CD4-positive, alpha-beta T cell treated with Interleukin-6 at 100 ng/mL for 8 hours (primary cell): ENCODE data around the gene CDC42EP4.
A peak's percentile ranks its signal among the peaks of the same experiment; 100 is the strongest.

Experiments
- DNase-seq: peaks from one replicate; pipeline ENCODE4 v3.0.0-alpha.2; 2020; ENCODE audit warnings: mixed read lengths, low spot score

The CDC42EP4 gene

DNA sequence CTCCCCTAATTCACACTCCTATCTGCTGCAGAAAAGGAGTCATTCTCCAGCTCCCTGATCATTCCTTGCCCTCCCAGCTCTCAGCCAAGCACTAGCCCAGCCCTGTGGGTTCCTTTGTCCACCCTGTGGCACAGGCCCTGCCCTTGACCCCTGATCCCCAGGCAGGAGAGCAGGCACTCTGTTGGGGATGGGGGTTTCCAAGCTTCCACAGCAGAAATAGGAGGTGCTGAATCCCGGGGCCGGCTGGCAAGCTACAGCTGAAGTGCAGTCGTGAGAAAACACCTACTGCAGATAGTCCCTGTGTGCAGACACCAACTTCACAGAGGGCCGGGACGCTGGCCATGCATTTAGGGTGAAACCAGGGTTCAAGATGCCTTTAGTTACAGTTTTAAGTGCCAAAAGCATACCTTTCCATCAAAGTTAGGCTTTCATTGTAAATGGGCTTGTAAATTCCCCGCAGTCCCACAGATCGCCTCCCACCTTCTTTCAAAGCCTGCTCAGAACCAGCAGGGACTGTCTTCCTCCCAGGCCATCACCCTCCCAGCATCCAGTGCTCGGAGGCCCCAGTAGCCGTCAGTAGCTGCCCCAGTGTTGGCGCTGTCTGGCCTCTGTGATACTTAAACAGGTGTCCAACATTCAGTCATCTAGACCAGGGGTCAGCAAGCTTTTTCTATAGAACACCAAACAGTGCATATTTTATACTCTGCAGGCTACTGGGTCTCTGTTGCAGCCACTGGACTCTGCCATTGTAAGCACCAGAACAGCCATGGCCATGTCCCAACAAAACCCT is 60.8 kb downstream of the CDC42EP4 start:
- DNase-seq: no peak

DNA sequence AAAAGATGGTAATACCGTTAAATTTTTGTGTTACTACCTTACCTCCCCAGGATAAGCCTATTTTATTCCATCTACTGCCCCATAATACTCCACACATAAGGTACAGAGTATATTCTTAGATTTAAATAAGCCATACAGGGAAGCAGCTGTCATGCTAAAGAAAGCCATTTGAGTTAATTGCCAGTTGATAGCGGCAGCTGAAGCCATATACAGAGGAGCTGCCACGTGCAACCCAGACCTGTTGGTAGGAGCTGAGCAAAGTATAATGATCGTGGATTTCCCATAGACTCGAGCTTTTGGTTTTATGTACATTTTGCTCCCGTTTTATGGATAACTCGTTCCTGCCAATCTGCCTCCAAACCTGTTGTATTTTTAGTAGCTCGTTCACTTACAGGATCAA is 62.1 kb downstream of the CDC42EP4 start:
- DNase-seq: no peak

DNA sequence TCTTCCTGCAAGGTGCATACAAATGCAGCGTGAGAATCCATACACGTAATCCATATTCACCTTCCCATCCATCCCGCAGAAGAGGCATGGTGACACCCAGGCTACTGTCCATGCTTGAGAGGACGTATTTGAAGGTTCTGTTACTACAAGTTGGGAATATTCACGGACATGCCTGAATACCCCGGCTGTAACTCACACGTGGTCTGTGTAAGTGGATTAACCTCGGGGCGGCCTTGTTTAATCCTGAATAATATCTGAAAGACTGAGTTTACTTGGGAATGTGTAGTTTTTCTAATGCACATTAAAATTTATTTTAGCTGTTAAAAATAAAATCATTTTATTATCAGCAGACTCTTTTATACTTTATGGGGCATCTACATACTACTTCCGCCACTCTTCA is 63.3 kb downstream of the CDC42EP4 start:
- DNase-seq: no peak

DNA sequence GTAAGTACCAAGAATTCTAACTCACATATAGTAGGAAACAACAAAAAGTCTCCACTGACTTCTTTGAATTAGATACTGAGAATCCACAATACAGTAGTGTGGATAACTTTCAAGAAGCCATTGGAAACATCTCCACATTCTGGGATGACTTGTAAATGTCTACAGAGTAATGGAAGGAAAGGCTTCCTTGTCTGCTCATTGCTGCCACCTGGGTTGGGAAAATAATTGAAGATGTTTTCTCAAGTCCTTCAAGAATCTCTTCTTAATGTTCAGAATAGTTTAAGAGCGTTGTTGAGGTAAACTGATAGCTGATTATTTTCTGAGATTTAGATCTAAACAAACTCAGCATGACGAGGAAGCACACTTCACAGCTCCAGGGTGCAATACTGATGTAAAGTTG is 64.1 kb downstream of the CDC42EP4 start:
- DNase-seq: no peak

DNA sequence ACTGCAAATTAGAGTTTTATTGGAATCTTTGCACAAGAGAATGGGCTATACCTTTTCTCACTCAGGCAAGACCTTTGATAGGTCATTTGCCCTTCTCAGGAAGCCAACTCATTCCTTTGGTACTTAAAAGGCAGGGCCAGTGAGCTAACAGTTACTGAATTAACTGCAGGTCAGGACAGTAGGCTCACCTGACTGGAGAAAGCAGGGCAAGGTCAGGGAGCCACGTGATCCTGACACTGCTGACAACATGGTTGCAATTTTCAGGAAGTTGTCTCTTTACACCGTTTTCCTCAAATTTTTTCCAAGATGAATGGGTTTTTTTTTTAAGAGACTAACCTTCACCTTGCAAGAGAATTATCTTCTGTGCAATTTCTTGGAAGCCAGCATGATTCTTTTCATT is 71.2 kb downstream of the CDC42EP4 start:
- DNase-seq: no peak

DNA sequence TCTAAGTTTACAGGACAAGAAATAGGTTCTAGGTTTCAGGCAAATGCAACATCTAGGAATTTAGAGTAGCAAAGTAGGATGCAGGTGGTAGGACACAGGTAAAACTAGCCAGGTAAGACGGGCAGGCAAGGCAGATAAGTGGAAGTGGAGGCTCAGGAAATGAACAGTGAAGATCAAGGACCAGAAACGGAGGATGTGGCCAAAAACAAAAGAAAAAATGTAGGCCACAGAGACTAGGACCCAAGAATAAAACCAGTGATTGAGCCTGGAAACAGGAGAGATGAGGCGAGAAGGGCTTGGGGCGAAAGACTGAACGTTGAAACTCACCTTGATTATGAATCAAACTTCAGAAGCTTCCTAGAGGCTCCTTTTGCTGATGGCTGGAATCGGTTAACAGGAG is 74.1 kb downstream of the CDC42EP4 start:
- peak; percentile 8 for DNase-seq

DNA sequence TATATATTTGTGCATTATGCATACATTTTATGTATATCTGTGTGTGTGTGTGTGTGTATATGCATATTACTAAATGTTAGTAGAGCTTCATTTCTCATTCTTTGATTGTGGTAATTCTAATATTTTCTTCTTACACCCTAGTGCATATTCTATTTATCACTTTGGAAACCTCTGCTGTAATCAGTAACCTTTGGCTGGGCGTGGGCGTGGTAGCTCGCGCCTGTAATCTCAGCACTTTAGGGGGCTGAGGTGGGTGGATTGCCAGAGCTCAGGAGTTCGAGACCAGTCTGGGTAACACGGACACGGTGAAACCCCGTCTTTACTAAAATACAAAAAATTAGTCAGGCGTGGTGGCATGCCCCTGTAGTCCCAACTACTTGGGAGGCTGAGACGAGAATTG is 77.1 kb downstream of the CDC42EP4 start:
- no peak for DNase-seq
